ENCODE data around the gene SSTR4. TPM values are rescaled to one million over a fixed set of nuclear protein-coding genes. Genes with fewer than 3 reads are reported as not detected.

The SSTR4 gene
- total RNA-seq, 2 experiments from 2014 or later: not detected

DNA sequence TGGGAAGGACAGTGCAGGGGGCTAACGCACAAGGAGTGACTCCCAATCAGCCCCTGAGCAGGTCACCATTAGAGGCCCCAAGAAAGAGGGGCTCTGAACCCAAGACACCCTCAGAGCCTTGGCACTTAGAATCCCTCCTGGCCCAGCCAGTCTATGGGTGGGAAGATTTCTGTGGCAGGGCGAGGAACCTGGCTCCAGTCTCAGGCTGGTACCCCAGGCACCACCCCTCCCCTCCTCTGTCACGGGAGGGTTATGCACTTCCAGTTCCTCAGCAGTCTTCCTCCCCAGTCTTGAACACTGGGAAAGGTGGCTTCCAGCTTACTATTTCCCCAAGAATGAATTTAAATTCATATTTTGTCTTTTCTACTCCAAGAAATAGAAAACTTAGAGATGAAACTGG is 27.6 kb upstream of the SSTR4 start:
- Mint-ChIP-seq H3K27ac (no peak overlapping the region), H3K4me1 (ENCODE audit: low read depth) (no peaks in the 10 kb centered on the region), H3K4me3 (no peak overlapping the region), H3K36me3 (ENCODE audit: low read depth) (no peaks in the 10 kb centered on the region), H3K27me3 (ENCODE audit: low read depth) (no peaks in the 10 kb centered on the region), H3K9me3 (no peaks in the 10 kb centered on the region)
- intact Hi-C loops (cut with micrococcal nuclease): no loop called here
- DNase-seq: no peak
- CTCF ChIA-PET: no interaction called here

DNA sequence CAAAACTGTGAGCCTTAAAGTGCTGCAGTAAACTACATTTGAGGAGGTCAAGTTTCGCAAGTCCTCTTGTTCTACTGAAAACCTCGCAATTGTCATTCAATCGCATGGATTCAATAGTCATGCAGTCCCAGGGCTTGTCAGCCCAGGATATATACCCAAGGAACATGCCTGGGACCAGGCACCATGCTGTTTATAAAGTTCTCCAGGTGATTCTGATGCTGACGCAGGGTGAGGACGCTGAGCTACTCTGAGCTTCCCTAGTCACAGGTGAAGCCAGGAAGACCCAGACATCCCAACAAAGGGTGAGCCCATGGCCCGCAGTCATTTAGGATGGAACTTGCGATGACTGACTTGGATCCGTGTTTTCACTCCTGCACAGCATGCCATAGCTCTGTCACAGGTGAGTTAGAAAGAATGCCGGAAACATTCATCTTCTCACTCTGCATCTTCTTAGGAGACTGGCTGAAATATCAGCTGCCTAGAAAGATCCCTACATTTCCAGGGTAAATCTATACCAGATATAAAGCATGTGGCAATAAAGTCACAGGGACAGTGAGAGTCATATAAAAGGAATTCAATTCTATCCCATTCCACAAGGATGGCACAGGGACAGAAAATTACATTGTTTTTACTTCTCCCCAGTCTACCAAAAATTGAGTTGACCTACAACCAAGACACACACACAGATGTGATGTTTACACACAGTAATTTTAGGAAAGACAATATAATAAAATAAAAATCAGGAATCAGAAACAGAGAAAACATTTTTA is 27.0 kb upstream of the SSTR4 start:
- Mint-ChIP-seq H3K36me3 (ENCODE audit: low read depth) (no peaks in the 10 kb centered on the region), H3K4me3 (no peak overlapping the region), H3K27me3 (ENCODE audit: low read depth) (no peaks in the 10 kb centered on the region), H3K4me1 (ENCODE audit: low read depth) (no peaks in the 10 kb centered on the region), H3K27ac (no peak overlapping the region), H3K9me3 (no peaks in the 10 kb centered on the region)
- CTCF ChIA-PET: no interaction called here
- no peak for DNase-seq
- intact Hi-C loops (cut with micrococcal nuclease): no loop called here

DNA sequence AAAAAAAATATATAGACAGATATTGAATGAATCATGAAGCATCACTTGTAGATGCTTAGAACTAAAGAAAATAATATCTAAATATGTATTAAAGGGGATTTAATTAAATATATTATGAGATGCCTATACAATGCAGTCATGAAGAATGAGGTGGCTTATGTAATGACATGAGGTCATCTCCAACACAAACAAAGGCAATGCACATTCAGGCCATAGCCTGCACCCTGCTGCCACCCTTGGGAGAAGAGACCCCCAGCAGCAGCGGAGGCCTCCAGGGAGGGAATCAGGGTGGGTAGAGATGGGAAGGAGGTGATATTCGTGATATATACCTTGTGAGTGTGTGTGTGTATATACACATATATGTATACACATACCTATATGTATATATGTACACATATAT is 26.4 kb upstream of the SSTR4 start:
- no peak overlapping the region for H3K27ac Mint-ChIP-seq
- no peak for DNase-seq
- H3K27me3 Mint-ChIP-seq (ENCODE audit: low read depth): no peaks in the 10 kb centered on the region
- no peaks in the 10 kb centered on the region for H3K9me3 Mint-ChIP-seq
- no peak overlapping the region for H3K4me3 Mint-ChIP-seq
- intact Hi-C loops (cut with micrococcal nuclease): no loop called here
- CTCF ChIA-PET: no interaction called here
- no peaks in the 10 kb centered on the region for H3K4me1 Mint-ChIP-seq (ENCODE audit: low read depth)
- no peaks in the 10 kb centered on the region for H3K36me3 Mint-ChIP-seq (ENCODE audit: low read depth)

DNA sequence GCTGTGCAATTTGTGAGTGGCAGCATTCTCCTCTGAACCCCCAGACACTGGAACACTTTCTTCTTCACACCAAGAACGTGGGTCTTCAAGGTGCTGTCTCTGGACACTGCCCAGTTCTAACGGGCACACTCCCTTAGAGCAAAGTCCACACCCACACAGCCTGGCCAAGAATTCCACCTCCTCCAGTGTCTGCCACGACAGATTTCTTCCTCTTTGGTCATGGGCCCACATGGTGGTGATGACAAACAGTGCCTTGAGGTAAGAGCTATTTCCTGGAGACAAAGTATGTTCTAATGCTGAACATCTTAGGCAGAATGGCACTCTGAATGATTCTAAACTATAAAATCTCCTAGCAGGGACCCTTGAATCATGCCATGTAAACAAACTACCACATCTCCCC is 25.5 kb upstream of the SSTR4 start:
- Mint-ChIP-seq H3K27me3 (ENCODE audit: low read depth) (no peaks in the 10 kb centered on the region), H3K4me3 (no peak overlapping the region), H3K36me3 (ENCODE audit: low read depth) (no peaks in the 10 kb centered on the region), H3K9me3 (no peaks in the 10 kb centered on the region), H3K27ac (no peak overlapping the region), H3K4me1 (ENCODE audit: low read depth) (no peaks in the 10 kb centered on the region)
- no peak for DNase-seq
- CTCF ChIA-PET: interaction anchor here (0.6 kb wide), 1 partner anchor 106 kb away, joined by 4 read pairs; no protein-coding TSS in a partner anchor
- intact Hi-C loops (cut with micrococcal nuclease): no loop called here

DNA sequence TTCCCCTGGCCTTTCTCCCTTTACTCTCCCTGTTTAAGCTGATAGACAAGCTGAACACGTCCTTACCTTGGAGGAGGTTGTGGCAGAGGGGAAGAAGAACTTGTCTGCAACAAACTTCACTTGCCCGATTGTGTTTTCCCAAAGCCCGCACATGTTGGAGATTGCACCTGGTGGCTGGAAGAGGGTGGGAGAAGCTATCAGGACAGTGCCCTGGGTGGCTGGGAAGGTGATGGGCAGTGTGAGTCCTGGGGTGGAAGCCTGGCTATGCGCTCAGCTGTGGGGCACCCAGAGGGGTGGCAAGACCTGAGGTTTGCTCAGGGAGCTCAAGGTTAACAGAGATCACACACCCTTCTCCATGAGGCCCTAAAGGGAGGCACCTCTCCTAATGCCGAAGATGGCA is 25.0 kb upstream of the SSTR4 start:
- H3K4me1 Mint-ChIP-seq (ENCODE audit: low read depth): no peaks in the 10 kb centered on the region
- DNase-seq: no peak
- H3K9me3 Mint-ChIP-seq: no peaks in the 10 kb centered on the region
- no peak overlapping the region for H3K4me3 Mint-ChIP-seq
- CTCF ChIA-PET: interaction anchor here (0.6 kb wide), 1 partner anchor 106 kb away, joined by 4 read pairs; no protein-coding TSS in a partner anchor
- intact Hi-C loops (cut with micrococcal nuclease): no loop called here
- no peaks in the 10 kb centered on the region for H3K36me3 Mint-ChIP-seq (ENCODE audit: low read depth)
- no peaks in the 10 kb centered on the region for H3K27me3 Mint-ChIP-seq (ENCODE audit: low read depth)
- H3K27ac Mint-ChIP-seq: no peak overlapping the region

DNA sequence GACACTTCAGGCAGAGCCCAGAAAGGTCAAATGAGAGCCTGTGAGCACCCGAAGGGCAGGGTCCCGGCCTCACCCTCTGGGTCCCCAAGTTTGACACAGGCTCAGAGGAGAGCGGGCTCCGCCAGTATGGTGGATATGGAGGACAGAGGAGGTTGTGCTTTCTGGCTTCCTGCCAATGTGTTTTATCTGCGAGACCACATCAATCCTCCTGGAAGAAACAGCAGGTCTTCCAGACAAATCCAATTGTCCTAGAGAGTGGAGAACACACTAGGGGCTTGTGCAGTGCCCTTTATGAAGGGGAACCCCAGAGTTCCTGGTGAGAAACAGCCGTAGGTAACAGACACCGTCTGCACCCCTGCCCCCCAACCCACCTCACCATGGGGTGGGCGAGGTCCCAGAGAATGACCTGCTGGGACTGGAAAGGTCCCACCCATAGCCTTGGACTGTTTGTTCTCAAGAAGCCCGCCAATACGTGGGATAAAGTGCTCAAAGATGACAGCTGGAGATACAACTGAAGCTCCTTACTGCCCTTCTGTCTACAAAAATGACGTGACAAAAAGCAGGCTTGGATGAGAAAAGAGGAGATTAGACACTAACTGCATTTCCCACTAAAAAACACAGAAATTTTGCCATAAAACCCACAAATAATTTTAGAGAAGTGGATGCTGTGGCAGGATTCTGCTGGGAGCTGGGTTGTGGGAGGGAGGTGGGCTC is 23.9 kb upstream of the SSTR4 start:
- Mint-ChIP-seq H3K27ac (no peak overlapping the region), H3K27me3 (ENCODE audit: low read depth) (no peaks in the 10 kb centered on the region), H3K4me3 (no peak overlapping the region), H3K9me3 (no peaks in the 10 kb centered on the region), H3K36me3 (ENCODE audit: low read depth) (no peaks in the 10 kb centered on the region), H3K4me1 (ENCODE audit: low read depth) (no peaks in the 10 kb centered on the region)
- DNase-seq: no peak
- CTCF ChIA-PET: no interaction called here
- intact Hi-C loops (cut with micrococcal nuclease): no loop called here

DNA sequence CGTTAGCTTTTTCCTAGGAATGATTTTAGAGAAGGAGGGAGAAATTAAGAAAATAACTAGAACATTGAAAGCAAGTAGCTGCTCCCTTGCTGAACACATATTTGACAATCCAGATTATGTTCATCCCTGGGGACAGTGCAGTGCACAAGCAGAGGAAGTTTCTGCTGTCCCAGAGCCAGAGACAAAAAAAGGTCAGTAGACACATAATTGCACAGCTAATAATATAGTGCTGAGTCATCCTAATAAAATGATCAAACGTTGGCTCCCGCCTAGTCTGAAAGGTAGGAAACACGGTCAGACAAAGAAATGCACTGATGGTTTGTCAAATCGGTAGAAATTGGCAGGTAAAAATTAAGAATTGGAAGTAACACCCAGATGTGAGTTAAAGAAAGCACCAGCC is 21.7 kb upstream of the SSTR4 start:
- H3K4me3 Mint-ChIP-seq: no peak overlapping the region
- H3K36me3 Mint-ChIP-seq (ENCODE audit: low read depth): no peaks in the 10 kb centered on the region
- H3K9me3 Mint-ChIP-seq: no peaks in the 10 kb centered on the region
- intact Hi-C loops (cut with micrococcal nuclease): no loop called here
- H3K27ac Mint-ChIP-seq: no peak overlapping the region
- no peaks in the 10 kb centered on the region for H3K4me1 Mint-ChIP-seq (ENCODE audit: low read depth)
- DNase-seq: no peak
- CTCF ChIA-PET: no interaction called here
- H3K27me3 Mint-ChIP-seq (ENCODE audit: low read depth): no peaks in the 10 kb centered on the region

DNA sequence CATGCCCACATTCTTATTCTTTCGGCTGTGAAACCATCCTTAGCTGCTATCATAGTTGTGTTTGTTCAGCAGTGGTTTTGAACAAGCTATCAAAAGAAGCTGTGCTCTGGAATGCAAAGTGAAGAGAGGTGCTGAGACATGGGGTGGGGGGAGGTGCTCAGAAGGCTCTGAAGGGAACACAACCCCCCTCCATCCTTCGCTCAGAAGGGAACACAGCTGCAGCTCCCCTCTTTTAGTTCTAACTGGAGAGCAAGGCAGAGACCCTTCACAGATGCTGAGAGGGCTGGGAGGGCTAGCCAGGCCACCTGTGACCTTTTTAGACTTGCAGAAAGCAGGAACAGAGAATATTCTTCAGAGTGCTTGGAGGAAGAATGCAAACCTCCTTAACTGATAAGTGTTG is 17.6 kb upstream of the SSTR4 start:
- no peak overlapping the region for H3K27ac Mint-ChIP-seq
- no peaks in the 10 kb centered on the region for H3K36me3 Mint-ChIP-seq (ENCODE audit: low read depth)
- no peak for DNase-seq
- intact Hi-C loops (cut with micrococcal nuclease): no loop called here
- CTCF ChIA-PET: no interaction called here
- no peaks in the 10 kb centered on the region for H3K27me3 Mint-ChIP-seq (ENCODE audit: low read depth)
- no peaks in the 10 kb centered on the region for H3K9me3 Mint-ChIP-seq
- no peaks in the 10 kb centered on the region for H3K4me1 Mint-ChIP-seq (ENCODE audit: low read depth)
- H3K4me3 Mint-ChIP-seq: no peak overlapping the region

DNA sequence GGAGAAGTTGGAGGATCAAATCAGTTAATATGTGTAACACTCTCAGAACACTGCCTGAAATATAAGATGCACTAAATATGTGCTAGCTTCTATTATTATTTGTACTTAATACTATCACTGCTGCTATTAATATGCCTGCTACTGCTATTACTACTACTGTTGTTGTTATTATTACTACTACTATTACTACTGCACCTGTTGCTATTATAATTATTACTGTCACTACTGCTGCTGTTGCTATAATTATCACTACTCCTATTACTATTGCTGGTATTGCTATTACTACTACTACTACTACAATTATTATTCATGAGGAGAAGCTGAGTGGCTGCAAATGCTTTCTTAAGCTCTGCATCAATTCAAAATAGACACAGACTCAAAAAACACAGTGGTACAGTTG is 16.7 kb upstream of the SSTR4 start:
- Mint-ChIP-seq H3K27me3 (ENCODE audit: low read depth) (no peaks in the 10 kb centered on the region), H3K27ac (no peak overlapping the region), H3K4me1 (ENCODE audit: low read depth) (no peaks in the 10 kb centered on the region), H3K9me3 (no peaks in the 10 kb centered on the region), H3K36me3 (ENCODE audit: low read depth) (no peaks in the 10 kb centered on the region), H3K4me3 (no peak overlapping the region)
- intact Hi-C loops (cut with micrococcal nuclease): no loop called here
- no peak for DNase-seq
- CTCF ChIA-PET: no interaction called here

DNA sequence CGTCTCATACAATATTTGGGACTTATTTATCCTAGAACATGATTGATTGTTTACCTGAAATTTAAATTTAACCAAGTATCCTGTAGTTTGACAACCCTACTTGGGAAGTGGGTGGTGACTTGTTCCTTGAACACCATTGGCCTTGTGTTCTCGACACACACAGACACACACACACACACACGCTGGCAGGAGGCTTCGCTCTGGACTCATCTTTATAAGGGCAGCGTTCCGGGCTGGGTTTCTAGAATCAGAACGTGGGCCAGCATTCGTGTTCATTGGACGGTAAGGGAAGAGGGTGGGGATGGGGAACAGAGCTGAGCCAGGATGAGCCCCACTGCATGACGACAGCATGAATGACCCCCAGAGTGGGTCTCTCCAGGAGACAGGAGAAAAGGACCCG is 16.2 kb upstream of the SSTR4 start:
- Mint-ChIP-seq H3K36me3 (ENCODE audit: low read depth) (no peaks in the 10 kb centered on the region), H3K4me1 (ENCODE audit: low read depth) (no peaks in the 10 kb centered on the region), H3K27ac (no peak overlapping the region), H3K27me3 (ENCODE audit: low read depth) (no peaks in the 10 kb centered on the region), H3K4me3 (no peak overlapping the region), H3K9me3 (no peaks in the 10 kb centered on the region)
- intact Hi-C loops (cut with micrococcal nuclease): no loop called here
- CTCF ChIA-PET: no interaction called here
- no peak for DNase-seq

DNA sequence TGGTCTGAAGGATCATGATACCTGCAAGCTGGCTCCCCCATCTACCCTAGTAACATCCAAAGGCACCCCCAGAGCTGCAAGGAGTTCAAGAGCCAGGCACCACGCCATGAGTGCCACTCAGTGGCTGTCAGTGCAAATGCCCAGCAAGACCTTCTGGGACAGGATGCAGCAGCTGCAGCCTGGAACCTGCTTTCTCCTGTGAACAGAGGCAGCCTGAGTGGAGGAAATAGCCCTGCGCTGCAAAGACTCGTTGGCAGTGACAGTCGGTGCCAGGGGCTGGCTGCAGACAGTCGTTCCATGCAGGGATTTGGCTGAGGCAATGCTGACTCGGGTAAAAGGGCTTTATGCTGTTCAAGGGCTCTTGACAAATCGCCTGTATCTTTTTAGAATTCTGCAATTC is 15.7 kb upstream of the SSTR4 start:
- H3K4me1 Mint-ChIP-seq (ENCODE audit: low read depth): no peaks in the 10 kb centered on the region
- no peaks in the 10 kb centered on the region for H3K27me3 Mint-ChIP-seq (ENCODE audit: low read depth)
- no peaks in the 10 kb centered on the region for H3K9me3 Mint-ChIP-seq
- DNase-seq: no peak
- no peak overlapping the region for H3K27ac Mint-ChIP-seq
- intact Hi-C loops (cut with micrococcal nuclease): no loop called here
- H3K36me3 Mint-ChIP-seq (ENCODE audit: low read depth): no peaks in the 10 kb centered on the region
- CTCF ChIA-PET: no interaction called here
- H3K4me3 Mint-ChIP-seq: no peak overlapping the region

DNA sequence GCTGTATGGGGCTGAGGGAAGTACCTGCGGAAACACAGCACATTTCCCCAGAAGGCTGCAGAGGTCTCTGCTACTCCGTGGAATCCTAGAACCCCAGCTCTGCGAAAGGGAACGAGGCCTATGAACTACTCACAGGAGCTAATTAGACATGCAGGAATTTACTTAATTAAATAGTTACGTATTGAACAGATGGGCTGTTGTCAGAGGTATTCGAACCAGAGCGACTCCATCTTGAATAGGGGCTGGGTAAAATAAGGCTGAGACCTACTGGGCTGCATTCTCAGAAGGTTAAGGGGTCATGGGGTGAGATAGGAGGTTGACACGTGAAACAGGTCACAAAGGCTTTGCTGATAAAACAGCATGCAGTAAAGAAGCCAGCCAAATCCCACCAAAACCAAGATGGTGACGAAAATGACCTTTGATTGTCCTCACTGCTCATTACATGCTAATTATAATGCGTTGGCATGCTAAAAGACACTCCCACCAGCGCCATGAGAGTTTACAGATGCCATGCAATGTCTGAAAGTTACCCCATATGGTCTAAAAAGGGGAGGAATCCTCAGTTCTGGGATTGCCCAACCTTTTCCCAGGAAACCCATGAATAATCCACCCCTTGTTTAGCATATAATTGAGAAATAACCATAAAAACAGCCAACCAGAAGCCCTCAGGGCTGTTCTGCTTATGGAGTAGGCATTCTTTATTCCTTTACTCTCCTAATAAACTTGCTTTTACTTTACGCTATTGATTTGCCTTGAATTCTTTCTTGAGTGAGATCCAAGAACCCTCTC is 14.7 kb upstream of the SSTR4 start:
- no peaks in the 10 kb centered on the region for H3K4me1 Mint-ChIP-seq (ENCODE audit: low read depth)
- intact Hi-C loops (cut with micrococcal nuclease): no loop called here
- H3K4me3 Mint-ChIP-seq: no peak overlapping the region
- no peaks in the 10 kb centered on the region for H3K27me3 Mint-ChIP-seq (ENCODE audit: low read depth)
- H3K27ac Mint-ChIP-seq: no peak overlapping the region
- H3K9me3 Mint-ChIP-seq: no peaks in the 10 kb centered on the region
- DNase-seq: no peak
- CTCF ChIA-PET: no interaction called here
- no peaks in the 10 kb centered on the region for H3K36me3 Mint-ChIP-seq (ENCODE audit: low read depth)

DNA sequence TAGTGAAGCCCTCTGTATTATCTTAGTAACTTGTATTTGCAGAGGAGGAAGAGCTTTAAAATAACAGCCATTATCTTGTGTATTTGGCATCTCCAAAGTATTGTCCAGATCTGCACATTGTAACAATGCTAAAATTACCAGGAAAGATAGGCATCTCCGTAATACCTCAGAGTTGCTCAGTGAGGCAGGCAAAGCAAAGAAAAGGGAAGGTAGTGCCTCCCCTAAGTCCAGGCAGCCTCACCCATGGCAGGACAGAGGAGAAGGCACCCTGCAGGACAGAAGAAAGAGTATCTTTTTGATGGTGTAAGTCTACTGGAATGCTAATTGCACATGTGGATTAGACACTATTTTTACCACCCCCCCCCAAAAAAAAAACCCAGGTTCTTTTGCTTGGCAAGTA is 13.6 kb upstream of the SSTR4 start:
- Mint-ChIP-seq H3K9me3 (no peaks in the 10 kb centered on the region), H3K36me3 (ENCODE audit: low read depth) (no peaks in the 10 kb centered on the region)
- no peak for DNase-seq

More for the DNA sequence above, 13.6 kb upstream of the SSTR4 start:
- no peaks in the 10 kb centered on the region for H3K4me1 Mint-ChIP-seq (ENCODE audit: low read depth)
- H3K27ac Mint-ChIP-seq: no peak overlapping the region
- CTCF ChIA-PET: no interaction called here
- intact Hi-C loops (cut with micrococcal nuclease): no loop called here
- no peak overlapping the region for H3K4me3 Mint-ChIP-seq
- H3K27me3 Mint-ChIP-seq (ENCODE audit: low read depth): no peaks in the 10 kb centered on the region
